ENCODE results near the gene CDHR4.
"Not testable (repeated sequence)": the region's sequence is repeated elsewhere in the genome, so short reads cannot be mapped to it uniquely, and the experiment has no call there.

Gene CDHR4

GRCh38 chr3:49799761-49800160 lies at the start of gene CDHR4:
CDHR4 (minus strand) TSS chr3:49799873; CDS start chr3:49799812, 61 bp downstream.
- Histone ChIP-seq H3K9me3 (ENCODE audit: control insufficient read depth, low read length) (no peaks in the 10 kb centered on the region), H3K4me1 (ENCODE audit: control insufficient read depth, insufficient read depth, low read length) (peaks cover 31% of the 10 kb centered on the region), H3K36me3 (ENCODE audit: control insufficient read depth, insufficient read depth, low read length) (no peaks in the 10 kb centered on the region), H3K27me3 (ENCODE audit: control insufficient read depth, insufficient read depth, low read length) (peaks cover 7% of the 10 kb centered on the region), H3K4me3 (ENCODE audit: low read length) (no peak within 1 kb of the TSS), H3K9ac (ENCODE audit: low read length) (no peak within 1 kb of the TSS)

- Histone ChIP-seq H3K9ac (ENCODE audit: low read length) (no peak overlapping the region), H3K27me3 (ENCODE audit: control insufficient read depth, insufficient read depth, low read length) (no peaks in the 10 kb centered on the region), H3K36me3 (ENCODE audit: control insufficient read depth, insufficient read depth, low read length) (no peaks in the 10 kb centered on the region), H3K9me3 (ENCODE audit: control insufficient read depth, low read length) (no peaks in the 10 kb centered on the region), H3K4me3 (ENCODE audit: low read length) (no peak overlapping the region), H3K4me1 (ENCODE audit: control insufficient read depth, insufficient read depth, low read length) (no peaks in the 10 kb centered on the region)
These were observed 46.0 kb upstream of the CDHR4 start for GRCh38 chr3:49845694-49846093.

GRCh38 chr3:49844464-49845183 lies 45.0 kb upstream of the CDHR4 start:
- Histone ChIP-seq H3K4me1 (ENCODE audit: control insufficient read depth, insufficient read depth, low read length) (no peaks in the 10 kb centered on the region), H3K36me3 (ENCODE audit: control insufficient read depth, insufficient read depth, low read length) (no peaks in the 10 kb centered on the region), H3K9ac (ENCODE audit: low read length) (no peak overlapping the region), H3K27me3 (ENCODE audit: control insufficient read depth, insufficient read depth, low read length) (no peaks in the 10 kb centered on the region), H3K9me3 (ENCODE audit: control insufficient read depth, low read length) (no peaks in the 10 kb centered on the region), H3K4me3 (ENCODE audit: low read length) (no peak overlapping the region)

GRCh38 chr3:49842843-49843517 lies 43.3 kb upstream of the CDHR4 start:
- no peaks in the 10 kb centered on the region for H3K9me3 ChIP-seq (ENCODE audit: control insufficient read depth, low read length)
- H3K36me3 ChIP-seq (ENCODE audit: control insufficient read depth, insufficient read depth, low read length): no peaks in the 10 kb centered on the region
- H3K4me1 ChIP-seq (ENCODE audit: control insufficient read depth, insufficient read depth, low read length): peaks cover 6% of the 10 kb centered on the region
- H3K9ac ChIP-seq (ENCODE audit: low read length): no peak overlapping the region
- H3K27me3 ChIP-seq (ENCODE audit: control insufficient read depth, insufficient read depth, low read length): no peaks in the 10 kb centered on the region
- no peak overlapping the region for H3K4me3 ChIP-seq (ENCODE audit: low read length)

- no peaks in the 10 kb centered on the region for H3K27me3 ChIP-seq (ENCODE audit: control insufficient read depth, insufficient read depth, low read length)
- no peak overlapping the region for H3K4me3 ChIP-seq (ENCODE audit: low read length)
- H3K9me3 ChIP-seq (ENCODE audit: control insufficient read depth, low read length): no peaks in the 10 kb centered on the region
- H3K36me3 ChIP-seq (ENCODE audit: control insufficient read depth, insufficient read depth, low read length): no peaks in the 10 kb centered on the region
- H3K9ac ChIP-seq (ENCODE audit: low read length): no peak overlapping the region
- peaks cover 6% of the 10 kb centered on the region for H3K4me1 ChIP-seq (ENCODE audit: control insufficient read depth, insufficient read depth, low read length)
These were observed 42.1 kb upstream of the CDHR4 start for GRCh38 chr3:49841806-49842205.

- Histone ChIP-seq H3K9me3 (ENCODE audit: control insufficient read depth, low read length) (no peaks in the 10 kb centered on the region), H3K27me3 (ENCODE audit: control insufficient read depth, insufficient read depth, low read length) (no peaks in the 10 kb centered on the region), H3K36me3 (ENCODE audit: control insufficient read depth, insufficient read depth, low read length) (no peaks in the 10 kb centered on the region), H3K4me1 (ENCODE audit: control insufficient read depth, insufficient read depth, low read length) (peaks cover 6% of the 10 kb centered on the region), H3K4me3 (ENCODE audit: low read length) (no peak overlapping the region), H3K9ac (ENCODE audit: low read length) (no peak overlapping the region)
These were observed 41.5 kb upstream of the CDHR4 start for GRCh38 chr3:49841126-49841696.

- H3K9ac ChIP-seq (ENCODE audit: low read length): no peak overlapping the region
- no peaks in the 10 kb centered on the region for H3K27me3 ChIP-seq (ENCODE audit: control insufficient read depth, insufficient read depth, low read length)
- H3K36me3 ChIP-seq (ENCODE audit: control insufficient read depth, insufficient read depth, low read length): no peaks in the 10 kb centered on the region
- H3K4me3 ChIP-seq (ENCODE audit: low read length): no peak overlapping the region
- no peaks in the 10 kb centered on the region for H3K9me3 ChIP-seq (ENCODE audit: control insufficient read depth, low read length)
- H3K4me1 ChIP-seq (ENCODE audit: control insufficient read depth, insufficient read depth, low read length): peaks cover 6% of the 10 kb centered on the region
These were observed 40.7 kb upstream of the CDHR4 start for GRCh38 chr3:49840388-49840787.

- H3K4me3 ChIP-seq (ENCODE audit: low read length): no peak overlapping the region
- H3K4me1 ChIP-seq (ENCODE audit: control insufficient read depth, insufficient read depth, low read length): peaks cover 6% of the 10 kb centered on the region
- H3K9me3 ChIP-seq (ENCODE audit: control insufficient read depth, low read length): no peaks in the 10 kb centered on the region
- H3K27me3 ChIP-seq (ENCODE audit: control insufficient read depth, insufficient read depth, low read length): no peaks in the 10 kb centered on the region
- H3K36me3 ChIP-seq (ENCODE audit: control insufficient read depth, insufficient read depth, low read length): no peaks in the 10 kb centered on the region
- peak overlapping the region; percentile 2 for H3K9ac ChIP-seq (ENCODE audit: low read length)
These were observed 39.6 kb upstream of the CDHR4 start for GRCh38 chr3:49839193-49839809.

GRCh38 chr3:49831341-49831740 lies 31.7 kb upstream of the CDHR4 start:
- Histone ChIP-seq H3K27me3 (ENCODE audit: control insufficient read depth, insufficient read depth, low read length) (no peaks in the 10 kb centered on the region), H3K36me3 (ENCODE audit: control insufficient read depth, insufficient read depth, low read length) (no peaks in the 10 kb centered on the region), H3K4me1 (ENCODE audit: control insufficient read depth, insufficient read depth, low read length) (no peaks in the 10 kb centered on the region), H3K9me3 (ENCODE audit: control insufficient read depth, low read length) (no peaks in the 10 kb centered on the region), H3K9ac (ENCODE audit: low read length) (no peak overlapping the region), H3K4me3 (ENCODE audit: low read length) (no peak overlapping the region)

GRCh38 chr3:49826016-49826415 lies 26.3 kb upstream of the CDHR4 start:
- no peak overlapping the region for H3K9ac ChIP-seq (ENCODE audit: low read length)

GRCh38 chr3:49823131-49823530 lies 23.5 kb upstream of the CDHR4 start:
- not testable (repeated sequence) for H3K9ac ChIP-seq (ENCODE audit: low read length); H3K4me3 ChIP-seq (ENCODE audit: low read length); H3K27me3 ChIP-seq (ENCODE audit: control insufficient read depth, insufficient read depth, low read length); H3K36me3 ChIP-seq (ENCODE audit: control insufficient read depth, insufficient read depth, low read length); H3K4me1 ChIP-seq (ENCODE audit: control insufficient read depth, insufficient read depth, low read length); H3K9me3 ChIP-seq (ENCODE audit: control insufficient read depth, low read length)

More at GRCh38 chr3:49826016-49826415, 26.3 kb upstream of the CDHR4 start:
- no peaks in the 10 kb centered on the region for H3K9me3 ChIP-seq (ENCODE audit: control insufficient read depth, low read length)
- H3K4me1 ChIP-seq (ENCODE audit: control insufficient read depth, insufficient read depth, low read length): no peaks in the 10 kb centered on the region
- no peaks in the 10 kb centered on the region for H3K36me3 ChIP-seq (ENCODE audit: control insufficient read depth, insufficient read depth, low read length)
- no peaks in the 10 kb centered on the region for H3K27me3 ChIP-seq (ENCODE audit: control insufficient read depth, insufficient read depth, low read length)
- H3K4me3 ChIP-seq (ENCODE audit: low read length): no peak overlapping the region
